Measurements from ENCODE around the gene STUB1. TPM values are rescaled to one million over a fixed set of nuclear protein-coding genes. Genes with fewer than 3 reads are reported as not detected.

Gene STUB1
- total and polyA plus RNA-seq, 2 donors (not counting 3 experiments of a cell fraction or from before 2014, with no cell fraction given): 107 to 147 TPM

- Histone ChIP-seq H3K36me3 (ENCODE audit: control insufficient read depth in 2 of 2, extremely low read depth in 1 of 2, insufficient read depth in 2 of 2, low read length in 2 of 2) (no peaks in the 10 kb centered on the region), H3K4me2 (ENCODE audit: insufficient read depth, low read length) (peak within 1 kb of the TSS; percentile 75), H2AFZ (ENCODE audit: low read depth, low read length) (peak within 1 kb of the TSS; percentile 60), H3K27ac (ENCODE audit: insufficient read depth, low read depth, low read length) (no peak within 1 kb of the TSS), H4K20me1 (replicated peaks; ENCODE audit: control insufficient read depth, extremely low read depth, insufficient read depth, low read length) (no peaks in the 10 kb centered on the region), H3K4me3 (replicated peaks in 1 of 3; ENCODE audit: insufficient read depth in 1 of 3, low read depth in 1 of 3, low read length in 3 of 3) (peak within 1 kb of the TSS; percentile 42 to 58 (median 51)), H3K9ac (replicated peaks; ENCODE audit: extremely low read depth, insufficient read depth, low read length) (no peak within 1 kb of the TSS), H3K9me1 (replicated peaks; ENCODE audit: control insufficient read depth, extremely low read depth, insufficient read depth, low read length) (no peaks in the 10 kb centered on the region), H3K27me3 (ENCODE audit: control insufficient read depth in 2 of 2, insufficient read depth in 2 of 2, low read length in 2 of 2) (no peaks in the 10 kb centered on the region), H3K79me2 (ENCODE audit: control insufficient read depth, insufficient read depth, low read length) (no peaks in the 10 kb centered on the region), H3K4me1 (ENCODE audit: control insufficient read depth, extremely low read depth, insufficient read depth, low read length) (peaks cover 10% of the 10 kb centered on the region), H3K9me3 (replicated peaks; ENCODE audit: control insufficient read depth, insufficient read depth, low read length) (no peaks in the 10 kb centered on the region)
- intact Hi-C loops (cut with micrococcal nuclease): loop anchor here (2.0 kb wide), 1 partner anchor 14 kb away; no protein-coding TSS in a partner anchor
- TF ChIP-seq JUN (IDR thresholded peaks at IDR 0.05; ENCODE audit: borderline replicate concordance, insufficient read depth, insufficient read length, low read depth) (no peak), MYC (IDR thresholded peaks at IDR 0.05; ENCODE audit: low read depth, low read length) (no peak), POLR2AphosphoS5 (IDR thresholded peaks at IDR 0.05; ENCODE audit: insufficient read depth, low read depth, low read length) (peak; percentile 26)
- no TSS peak for BruUV-seq (replicated peaks)
- CTCF ChIA-PET: interaction anchor here (0.6 to 3.0 kb wide), 9 partner anchors 8 to 342 kb away, joined by 3 to 67 read pairs (median 5); partner anchors contain the start of genes CCDC78, CHTF18, CIAO3 and HAGHL
- POLR2A ChIA-PET: no interaction called here
- dilution Hi-C loops (cut with MboI; ENCODE audit: extremely low pct_ligation_motif_present, low sequenced_read_pairs): no loop called here
- DNase-seq (ENCODE audit: low read depth, low spot score) (peak; percentile 78), FAIRE-seq (peak; percentile 84)
Measured at GRCh38 chr16:714558-715476, 34.6 kb downstream of the STUB1 start, which contains the start of gene METRN. Gene METRN, plus strand, starts transcription at chr16:715118. Its CDS starts 172 bp downstream, at chr16:715290.

GRCh38 chr16:715477-716199 lies 35.4 kb downstream of the STUB1 start:
- intact Hi-C loops (cut with micrococcal nuclease) (loop anchor here (2.0 kb wide), 1 partner anchor 13 kb away; no protein-coding TSS in a partner anchor), dilution Hi-C loops (cut with MboI; ENCODE audit: extremely low pct_ligation_motif_present, low sequenced_read_pairs) (no loop called here)
- Histone ChIP-seq H3K4me3 (replicated peaks in 1 of 3; ENCODE audit: insufficient read depth in 1 of 3, low read depth in 1 of 3, low read length in 3 of 3) (peak overlapping the region; percentile 42 to 58 (median 51)), H3K9ac (replicated peaks; ENCODE audit: extremely low read depth, insufficient read depth, low read length) (no peak overlapping the region), H4K20me1 (replicated peaks; ENCODE audit: control insufficient read depth, extremely low read depth, insufficient read depth, low read length) (no peaks in the 10 kb centered on the region), H3K4me2 (ENCODE audit: insufficient read depth, low read length) (peak overlapping the region; percentile 75), H3K36me3 (ENCODE audit: control insufficient read depth in 2 of 2, extremely low read depth in 1 of 2, insufficient read depth in 2 of 2, low read length in 2 of 2) (no peaks in the 10 kb centered on the region), H3K9me3 (replicated peaks; ENCODE audit: control insufficient read depth, insufficient read depth, low read length) (no peaks in the 10 kb centered on the region), H3K4me1 (ENCODE audit: control insufficient read depth, extremely low read depth, insufficient read depth, low read length) (peaks cover 18% of the 10 kb centered on the region), H3K27me3 (ENCODE audit: control insufficient read depth in 2 of 2, insufficient read depth in 2 of 2, low read length in 2 of 2) (no peaks in the 10 kb centered on the region), H3K9me1 (replicated peaks; ENCODE audit: control insufficient read depth, extremely low read depth, insufficient read depth, low read length) (no peaks in the 10 kb centered on the region), H3K79me2 (ENCODE audit: control insufficient read depth, insufficient read depth, low read length) (no peaks in the 10 kb centered on the region), H3K27ac (ENCODE audit: insufficient read depth, low read depth, low read length) (no peak overlapping the region), H2AFZ (ENCODE audit: low read depth, low read length) (peak overlapping the region; percentile 60)
- TF ChIP-seq POLR2AphosphoS5 (IDR thresholded peaks at IDR 0.05; ENCODE audit: insufficient read depth, low read depth, low read length) (no peak), CTCF (IDR thresholded peaks at IDR 0.05; ENCODE audit: extremely low read depth in 1 of 2, insufficient read depth in 1 of 2, low read depth in 1 of 2, low read length in 2 of 2) (peak; percentile 17 to 19)
- CTCF ChIA-PET: interaction anchor here (0.6 to 2.6 kb wide), 11 partner anchors 9 to 342 kb away, joined by 3 to 34 read pairs (median 5); partner anchors contain the start of genes CCDC78, CHTF18, CIAO3 and HAGHL
- no peak for DNase-seq (ENCODE audit: low read depth, low spot score)
- POLR2A ChIA-PET: no interaction called here
- no peak for FAIRE-seq
- no TSS peak for BruUV-seq (replicated peaks)

Measured in endothelial cell of umbilical vein (primary cell).